AG09319 (cell line): Measurements from ENCODE around the gene CHST12.

Experiments used
- DNase-seq: peaks from one replicate; pipeline ENCODE4 v3.0.0-alpha.2; 2010; ENCODE audit warnings: low read depth; ENCODE audit errors: extremely low read depth
- CTCF ChIP-seq: IDR thresholded peaks from 2 replicates; pipeline ENCODE4 v1.5.1; 2011; ENCODE audit warnings: low read depth, mild to moderate bottlenecking, inconsistent platforms, low read length, moderate library complexity

Gene CHST12

DNA sequence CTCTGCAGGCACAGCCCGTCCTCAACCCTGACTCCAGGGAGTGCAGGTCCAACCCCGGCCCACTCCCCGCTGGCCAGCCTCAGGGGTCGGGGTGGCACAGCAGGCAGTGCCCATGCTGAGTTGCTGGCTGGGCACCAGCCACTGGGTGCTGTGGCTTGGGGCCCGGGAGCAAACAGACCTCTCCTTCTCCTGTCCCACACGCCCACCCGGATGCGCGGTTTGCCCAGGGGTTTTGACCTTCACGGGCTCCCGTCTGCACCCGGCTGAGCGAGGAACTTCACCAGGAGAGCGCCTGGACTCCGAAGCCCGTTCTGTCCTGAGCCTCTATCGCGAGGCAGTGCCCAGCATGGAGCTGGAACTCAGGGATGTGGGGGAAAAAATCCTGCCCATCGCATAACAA is 75.4 kb downstream of the CHST12 start:
- DNase-seq, result no peak

GRCh38 chr7:2479276-2480069 is 76.1 kb downstream of the CHST12 start:
- DNase-seq, result no peak
- no peak for TF ChIP-seq CTCF

More for the DNA sequence above, 75.4 kb downstream of the CHST12 start:
- TF ChIP-seq CTCF, result no peak

- TF ChIP-seq CTCF, result no peak
- DNase-seq, result no peak
These were observed 76.6 kb downstream of the CHST12 start for GRCh38 chr7:2480070-2480408.

- TF ChIP-seq CTCF, result no peak
These were observed 77.8 kb downstream of the CHST12 start for GRCh38 chr7:2481195-2481594.

DNA sequence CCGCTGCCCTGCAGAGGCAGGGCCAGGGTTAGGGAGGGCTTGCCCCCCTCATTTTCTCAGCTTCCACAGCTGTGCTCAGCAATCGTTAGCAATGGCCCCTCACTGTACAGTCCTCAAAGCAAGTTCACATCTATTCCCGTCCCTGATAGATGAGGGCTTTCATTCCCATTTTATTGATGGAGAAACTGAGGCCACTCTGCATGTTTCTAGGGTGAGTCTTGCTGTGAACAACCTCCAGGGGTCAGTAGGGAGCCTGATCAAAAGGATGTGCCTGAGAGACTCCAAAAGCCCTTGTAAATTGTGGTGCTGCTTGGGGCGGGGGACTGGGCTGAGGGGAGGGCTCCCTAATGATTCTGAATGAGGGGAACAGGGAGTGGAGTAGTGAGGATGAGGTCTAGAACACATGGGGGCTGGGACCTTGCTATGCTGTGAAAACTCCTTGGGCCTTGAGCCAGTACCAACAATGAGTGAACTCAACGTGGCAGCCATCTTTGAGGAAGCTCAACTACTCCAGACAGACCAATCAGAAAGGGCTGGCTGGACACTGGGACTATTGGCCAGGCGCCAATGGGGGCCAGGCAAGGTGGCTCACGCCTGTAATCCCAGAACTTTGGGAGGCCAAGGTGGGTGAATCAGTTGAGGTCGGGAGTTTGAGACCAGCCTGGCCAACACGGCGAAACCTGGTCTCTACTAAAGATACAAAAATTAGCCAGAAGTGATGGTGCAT is 79.5 kb downstream of the CHST12 start:
- DNase-seq, result no peak
- no peak; the same call in 1 of the 2 replicates for TF ChIP-seq CTCF

More at GRCh38 chr7:2481195-2481594, 77.8 kb downstream of the CHST12 start:
- no peak for DNase-seq

- no peak for TF ChIP-seq CTCF
- DNase-seq, result no peak
These were observed 80.1 kb downstream of the CHST12 start for GRCh38 chr7:2483494-2483893.

GRCh38 chr7:2484868-2485267 is 81.5 kb downstream of the CHST12 start:
- TF ChIP-seq CTCF, result no peak
- no peak for DNase-seq
